Measurements from ENCODE around the gene RRP12.

RRP12 gene

DNA sequence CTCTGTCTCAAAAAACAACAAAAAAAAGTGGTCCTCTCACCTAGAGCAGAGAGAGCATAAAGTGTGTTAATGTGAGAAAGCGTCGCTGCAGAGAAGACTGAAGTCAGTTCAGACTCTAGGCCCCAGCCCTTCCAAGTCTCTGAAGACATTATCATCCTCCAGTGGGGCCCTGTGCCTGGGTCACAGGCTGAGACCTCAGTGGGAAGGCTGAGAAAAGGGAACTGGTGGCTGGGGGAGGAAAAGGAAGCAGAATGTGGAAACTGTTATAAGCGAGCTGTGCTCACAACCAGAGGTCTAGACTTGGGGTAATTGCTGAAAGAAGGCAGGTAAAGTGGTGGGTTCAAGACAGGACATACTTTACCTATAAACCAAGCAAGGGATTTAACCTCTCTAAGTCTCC is 4.9 kb upstream of the RRP12 start:
- DNase-seq, result no peak

DNA sequence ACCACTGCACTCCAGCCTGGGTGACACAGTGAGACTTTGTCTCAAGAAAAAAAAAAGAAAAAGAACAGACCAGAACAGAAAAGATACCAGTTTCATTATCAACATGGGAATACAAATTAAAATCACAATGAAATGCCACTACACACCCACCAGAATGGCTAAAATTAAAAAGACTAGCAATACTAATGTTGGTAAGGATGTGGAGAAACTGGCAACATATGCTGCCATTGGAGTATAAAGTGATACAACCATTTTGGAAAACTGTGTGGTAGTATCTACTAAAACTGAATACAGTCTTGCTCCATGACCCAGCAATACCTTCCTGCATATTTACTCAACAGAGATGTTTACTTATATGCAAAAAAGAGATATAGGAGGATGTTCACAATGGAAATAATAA is 2.9 kb upstream of the RRP12 start:
- no peak for DNase-seq

DNA sequence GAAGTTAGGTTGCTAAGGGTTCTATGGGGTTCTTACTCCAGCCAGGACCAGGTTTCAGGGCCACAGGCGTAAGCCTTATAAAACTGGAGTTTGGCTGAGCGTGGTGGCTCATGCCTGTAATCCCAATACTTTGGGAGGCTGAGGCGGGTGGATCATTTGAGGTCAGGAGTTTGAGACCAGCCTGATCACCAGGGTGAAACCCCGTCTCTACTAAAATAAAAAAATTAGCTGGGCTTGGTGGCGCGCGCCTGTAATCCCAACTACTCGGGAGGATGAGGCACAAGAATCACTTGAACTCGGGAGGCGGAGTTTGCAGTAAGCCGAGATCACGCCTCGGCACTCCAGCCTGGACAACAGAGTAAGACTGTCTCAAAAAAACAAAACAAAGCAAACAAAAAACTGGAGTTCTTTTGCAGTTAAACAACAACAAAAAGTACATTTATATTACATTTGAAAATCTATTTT is 347 bp upstream of the RRP12 start:
- no peak for DNase-seq

DNA sequence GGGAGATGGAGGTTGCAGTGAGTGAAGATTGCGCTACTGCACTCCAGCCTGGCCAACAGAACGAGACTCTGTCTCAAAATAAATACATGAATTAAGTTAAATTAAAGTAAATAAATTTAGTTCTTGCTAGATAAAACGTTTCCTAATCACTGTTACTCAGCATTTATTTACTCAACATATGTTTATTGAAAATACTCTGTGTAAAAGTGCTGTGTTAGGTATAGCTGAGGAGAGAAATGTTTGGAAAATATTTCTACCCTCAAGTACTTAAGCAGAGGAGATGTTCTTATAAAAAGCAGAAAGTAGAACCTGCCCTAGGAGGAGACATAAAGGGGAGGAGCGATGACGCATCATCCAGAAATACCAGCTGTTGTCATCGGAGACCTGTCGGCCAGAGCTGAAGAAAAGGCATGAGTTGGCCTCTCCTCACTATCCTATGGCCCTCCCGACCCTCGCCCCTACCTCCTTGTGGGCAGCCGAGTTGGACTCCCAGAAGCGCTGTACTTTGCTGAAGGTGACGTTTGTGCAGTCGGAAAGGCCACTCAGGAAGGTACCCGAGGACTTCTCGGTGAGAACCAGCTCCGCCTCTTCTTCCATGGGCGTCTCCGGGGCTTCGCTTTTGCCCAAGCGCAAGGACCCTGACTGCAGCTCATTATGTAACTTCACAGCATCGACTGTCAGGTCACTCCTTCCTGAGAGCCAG is 1.1 kb downstream of the RRP12 start:
- no peak for DNase-seq

DNA sequence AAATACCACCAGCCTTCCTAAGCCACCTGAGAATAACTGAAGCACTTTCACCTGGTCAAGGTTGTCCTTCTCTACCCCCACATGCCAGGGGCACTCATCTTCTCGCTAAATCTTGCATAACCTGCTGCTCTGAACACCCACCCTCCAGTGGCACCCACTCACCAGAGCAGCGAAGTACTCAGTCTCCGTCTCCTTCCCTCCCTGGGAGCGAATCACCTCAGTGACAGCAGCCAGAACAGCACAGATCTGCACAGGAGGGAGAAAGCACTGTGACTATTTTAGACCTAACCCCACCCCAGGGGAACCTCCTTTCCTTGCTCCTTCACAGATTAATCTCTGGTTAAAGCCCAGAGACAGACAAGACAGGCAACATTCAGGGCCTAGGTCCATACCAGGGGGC is 5.1 kb downstream of the RRP12 start:
- DNase-seq, result no peak

DNA sequence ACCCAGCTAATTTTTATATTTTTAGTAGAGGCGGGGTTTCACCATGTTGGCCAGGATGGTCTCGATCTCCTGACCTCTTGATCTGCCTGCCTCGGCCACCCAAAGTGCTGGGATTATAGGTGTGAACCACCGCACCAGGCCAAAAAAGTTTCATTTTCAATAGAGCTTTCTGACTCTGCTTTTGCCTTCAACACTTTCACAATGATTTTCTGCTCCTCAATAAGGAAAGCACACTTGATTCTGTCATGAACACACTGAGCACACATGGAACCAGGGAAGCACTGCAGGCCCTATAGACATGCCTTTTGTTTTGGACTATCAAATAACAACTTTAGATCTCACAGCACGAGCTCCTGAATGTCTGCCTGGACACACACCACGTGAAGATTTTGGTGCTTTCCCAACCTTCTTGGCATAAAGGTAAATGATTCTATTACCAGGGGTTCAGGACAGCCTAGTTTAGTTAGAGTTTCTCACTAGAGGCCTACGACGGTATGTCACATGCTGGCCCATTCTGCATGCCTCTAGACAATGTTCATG is 8.0 kb downstream of the RRP12 start:
- no peak for DNase-seq

DNA sequence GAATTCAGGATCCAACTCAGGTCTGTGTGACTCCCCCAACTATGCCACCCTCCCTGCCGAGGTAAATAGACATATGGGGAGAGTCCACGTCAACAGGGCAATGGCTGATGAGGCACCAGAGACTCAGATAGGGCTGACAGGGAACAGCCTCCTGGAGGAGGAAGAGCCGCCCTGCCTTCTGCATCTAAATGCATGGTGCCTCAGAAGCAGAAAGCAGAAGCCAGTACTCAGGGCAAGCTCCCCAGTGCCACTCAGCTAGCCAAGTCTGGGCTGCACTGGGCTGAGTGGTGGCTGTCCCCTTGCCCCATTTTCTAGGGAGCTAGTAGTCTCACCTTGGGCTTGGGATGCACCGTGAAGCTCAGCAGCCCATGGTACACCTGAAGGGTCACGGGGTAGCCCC is 11.0 kb downstream of the RRP12 start:
- no peak for DNase-seq

DNA sequence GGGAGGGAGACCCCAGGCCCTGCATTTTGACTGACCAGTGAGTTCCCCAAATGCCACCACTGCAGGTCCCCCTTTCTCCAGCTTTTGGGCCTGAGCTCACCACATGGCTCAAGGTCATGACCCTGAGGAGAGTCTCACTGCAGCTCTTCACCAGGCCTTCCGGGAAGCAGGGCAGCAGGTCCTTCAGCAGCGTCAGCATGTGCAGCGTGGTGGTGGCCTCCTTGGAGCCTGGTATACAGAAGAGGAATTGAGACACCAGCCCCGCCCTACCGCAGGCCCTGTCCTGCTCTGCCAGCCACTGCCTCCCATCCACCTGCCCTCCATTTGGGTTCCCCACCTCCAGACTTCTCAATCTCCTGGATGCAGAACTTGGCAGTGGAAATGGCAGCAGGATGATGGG is 13.0 kb downstream of the RRP12 start:
- DNase-seq, result no peak

DNA sequence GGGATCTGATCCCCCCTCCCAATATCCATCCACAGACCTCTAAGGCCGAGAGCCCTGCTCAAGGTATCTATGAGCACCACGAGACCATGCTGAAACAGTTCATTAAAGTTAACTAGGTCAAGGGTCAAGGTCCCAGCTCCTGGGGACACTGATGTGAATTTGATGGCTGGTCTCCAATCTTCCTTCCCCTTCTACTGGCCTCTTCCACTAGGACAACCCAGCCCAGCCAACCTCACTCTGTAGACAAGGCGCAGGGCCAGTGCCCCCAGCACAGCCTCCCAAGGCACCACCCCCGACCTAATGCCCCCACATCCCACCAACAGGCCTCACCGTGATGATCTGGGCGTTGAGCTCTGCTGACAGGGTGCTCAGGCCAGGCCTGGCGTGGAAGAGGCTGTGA is 15.6 kb downstream of the RRP12 start:
- DNase-seq, result no peak

DNA sequence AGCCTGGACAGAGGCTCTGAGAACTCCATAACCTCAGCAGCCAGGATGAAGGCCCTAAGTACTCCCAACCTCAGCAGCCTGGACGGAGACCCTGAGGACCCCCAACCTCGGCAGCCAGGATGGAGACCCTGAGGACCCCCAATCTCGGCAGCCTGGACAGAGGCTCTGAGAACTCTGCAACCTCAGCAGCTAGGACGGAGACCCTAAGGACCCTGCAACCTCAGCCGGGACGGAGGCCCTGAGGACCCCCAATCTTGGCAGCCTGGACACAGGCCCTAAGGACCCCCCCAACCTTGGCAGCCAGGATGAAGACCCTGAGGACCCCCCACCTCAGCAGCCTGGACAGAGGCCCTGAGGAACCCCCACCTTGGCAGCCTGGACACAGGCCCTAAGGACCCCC is 16.5 kb downstream of the RRP12 start:
- no peak for DNase-seq

DNA sequence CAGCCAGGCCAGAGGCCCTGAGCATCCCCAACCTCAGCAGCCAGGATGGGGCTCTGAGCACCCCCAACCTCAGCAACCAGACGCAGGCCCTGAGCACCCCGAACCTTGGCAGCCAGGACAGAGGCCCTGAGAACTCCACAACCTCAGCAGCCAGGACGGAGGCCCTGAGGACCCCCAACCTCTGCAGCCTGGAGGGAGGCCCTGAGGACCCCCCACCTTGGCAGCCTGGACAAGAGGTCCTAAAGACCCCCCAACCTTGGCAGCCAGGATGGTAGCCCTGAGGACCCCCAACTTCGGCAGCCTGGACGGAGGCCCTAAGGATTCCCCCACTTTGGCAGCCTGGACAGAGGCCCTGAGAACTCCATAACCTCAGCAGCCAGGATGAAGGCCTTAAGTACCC is 17.0 kb downstream of the RRP12 start:
- DNase-seq, result no peak

DNA sequence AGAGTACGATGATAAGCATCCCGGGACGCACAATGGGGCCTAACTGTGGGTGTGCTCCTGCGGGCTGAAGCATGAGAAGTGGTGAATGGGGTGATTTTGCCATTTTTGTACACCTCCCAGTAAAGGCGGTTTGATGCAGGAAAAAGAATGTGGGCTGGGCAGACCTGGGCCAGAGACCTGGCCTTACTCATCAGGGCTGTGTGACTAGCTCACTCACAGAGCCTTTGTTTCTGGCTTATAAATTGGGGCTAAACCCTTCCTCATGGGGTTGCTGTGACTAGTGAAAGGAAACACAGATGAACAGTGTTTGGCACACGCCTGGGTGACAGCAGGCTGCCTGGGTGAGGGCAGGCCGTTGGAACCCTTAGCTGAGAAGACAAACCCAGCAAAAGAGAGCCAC is 18.0 kb downstream of the RRP12 start:
- no peak for DNase-seq

DNA sequence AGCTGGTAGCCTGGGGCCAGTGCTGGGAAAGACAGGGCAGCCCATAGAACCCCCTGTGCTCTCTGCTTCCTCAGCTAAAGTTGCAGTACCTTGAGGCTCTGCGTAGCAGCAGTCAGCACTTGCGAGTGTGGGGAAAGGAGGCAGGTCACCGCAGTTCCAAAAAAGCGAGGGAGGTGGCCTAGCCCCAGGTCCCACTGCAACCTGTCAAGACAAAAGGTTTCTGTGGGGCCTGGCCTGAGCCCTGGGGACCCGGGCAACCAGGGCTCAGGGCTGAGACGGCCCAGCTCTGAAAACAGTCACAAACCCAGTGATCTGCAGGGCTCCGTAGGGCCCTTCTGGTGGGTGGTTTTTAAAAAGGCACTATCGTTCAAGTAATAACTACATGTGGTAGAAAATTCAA is 19.5 kb downstream of the RRP12 start:
- DNase-seq, result no peak

DNA sequence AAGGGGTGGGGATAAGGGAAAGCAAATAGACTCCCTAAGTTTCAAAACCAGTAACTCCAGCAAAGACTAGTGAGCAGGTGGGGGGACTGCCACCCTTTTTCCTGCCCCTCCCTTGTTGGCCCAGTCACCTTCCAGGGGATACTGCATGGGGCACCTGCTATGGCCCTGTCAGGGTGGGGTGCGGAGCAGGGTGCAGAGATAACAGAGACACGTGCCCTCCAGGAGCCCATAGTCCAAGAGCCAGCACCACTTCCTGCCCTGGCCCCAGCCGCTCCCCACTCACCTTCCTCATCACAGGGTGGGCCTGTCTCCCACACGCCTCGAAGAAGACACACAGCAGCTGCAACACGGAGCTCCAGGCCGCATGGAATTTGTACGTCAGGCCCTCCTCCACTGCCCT is 20.6 kb downstream of the RRP12 start:
- no peak for DNase-seq

DNA sequence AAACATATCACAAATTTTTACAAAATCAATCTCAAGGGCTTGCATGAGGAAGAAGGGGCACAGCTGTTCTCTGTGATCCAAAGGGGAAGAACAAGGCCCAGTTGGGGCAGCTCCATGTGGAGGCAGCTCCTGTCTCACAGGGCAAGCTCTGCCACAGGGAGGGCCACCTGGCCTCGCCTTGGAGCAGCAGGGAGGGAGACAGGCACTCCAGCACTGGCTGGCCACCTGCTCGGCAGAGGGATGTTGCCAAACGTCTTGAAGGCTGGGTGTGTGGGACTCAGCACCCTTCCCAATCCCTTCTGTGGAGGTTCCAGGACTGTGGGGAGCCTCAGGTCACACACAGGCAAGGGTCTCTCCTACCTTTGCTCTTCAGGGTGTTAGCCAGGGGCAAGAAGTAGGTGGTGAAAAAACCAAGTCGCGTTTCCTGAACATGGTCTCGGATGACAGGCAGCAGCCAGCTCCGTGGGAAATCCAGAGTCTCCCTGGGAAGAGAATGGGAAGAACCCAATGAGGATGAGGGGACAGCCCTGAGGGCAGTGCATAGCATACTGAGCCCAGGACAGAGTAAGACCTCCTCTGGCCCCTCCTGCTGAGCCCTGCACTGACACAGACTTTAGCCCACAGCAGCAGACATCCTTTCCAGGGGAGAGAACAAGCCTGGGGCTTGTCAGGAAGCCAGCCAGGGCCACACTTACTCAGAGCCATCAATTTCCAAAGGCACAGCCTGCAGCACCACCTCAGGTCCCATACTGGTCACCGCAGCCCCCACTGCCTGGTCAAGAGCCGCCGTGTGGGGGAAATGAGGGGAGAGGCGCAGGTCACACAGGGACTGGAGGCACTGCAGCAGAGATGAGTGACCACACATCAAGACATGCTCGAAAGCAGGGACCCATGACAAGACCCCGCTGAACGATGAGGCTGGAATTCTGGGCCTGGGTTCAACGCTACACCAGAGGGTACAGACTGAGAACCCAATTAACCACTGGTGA is 21.9 kb downstream of the RRP12 start:
- DNase-seq, result no peak

DNA sequence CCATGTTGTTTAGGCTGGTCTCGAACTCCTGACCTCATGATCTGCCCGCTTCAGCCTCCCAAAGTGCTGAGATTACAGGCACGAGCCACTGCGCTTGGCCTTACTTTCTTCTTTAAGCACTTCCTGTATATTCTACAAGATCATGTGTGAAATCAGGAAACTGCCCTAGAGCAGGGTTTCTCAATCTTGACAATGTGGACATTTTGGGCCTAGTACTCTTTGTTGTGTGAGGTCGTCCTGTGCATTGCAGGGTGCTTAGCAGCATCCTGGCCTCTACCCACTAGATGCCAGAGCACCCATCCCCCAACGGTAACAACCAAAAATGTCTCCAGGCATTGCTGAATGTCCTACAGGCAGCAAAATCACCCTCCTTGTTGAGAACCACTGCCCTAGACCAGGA is 24.7 kb downstream of the RRP12 start:
- no peak for DNase-seq

DNA sequence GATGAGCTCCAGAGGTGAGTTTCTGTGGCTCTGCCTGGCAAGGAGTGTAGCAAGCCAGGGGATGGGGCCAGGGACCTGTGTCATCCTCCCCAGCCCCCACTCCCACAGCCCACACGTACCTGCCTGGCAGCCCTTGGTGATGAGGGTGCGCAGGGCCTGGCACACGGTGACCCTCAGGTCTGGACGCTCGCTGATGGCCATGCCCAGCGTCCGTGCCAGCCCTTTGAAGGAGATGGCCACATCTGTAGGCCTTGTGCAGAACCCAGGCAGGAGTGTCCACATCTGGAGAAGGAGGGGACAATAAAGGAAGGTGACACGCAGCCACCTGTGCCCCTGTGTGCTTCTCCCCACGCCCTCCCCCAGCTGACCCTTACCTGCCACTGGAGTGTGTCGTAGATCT is 27.7 kb downstream of the RRP12 start:
- DNase-seq, result no peak

DNA sequence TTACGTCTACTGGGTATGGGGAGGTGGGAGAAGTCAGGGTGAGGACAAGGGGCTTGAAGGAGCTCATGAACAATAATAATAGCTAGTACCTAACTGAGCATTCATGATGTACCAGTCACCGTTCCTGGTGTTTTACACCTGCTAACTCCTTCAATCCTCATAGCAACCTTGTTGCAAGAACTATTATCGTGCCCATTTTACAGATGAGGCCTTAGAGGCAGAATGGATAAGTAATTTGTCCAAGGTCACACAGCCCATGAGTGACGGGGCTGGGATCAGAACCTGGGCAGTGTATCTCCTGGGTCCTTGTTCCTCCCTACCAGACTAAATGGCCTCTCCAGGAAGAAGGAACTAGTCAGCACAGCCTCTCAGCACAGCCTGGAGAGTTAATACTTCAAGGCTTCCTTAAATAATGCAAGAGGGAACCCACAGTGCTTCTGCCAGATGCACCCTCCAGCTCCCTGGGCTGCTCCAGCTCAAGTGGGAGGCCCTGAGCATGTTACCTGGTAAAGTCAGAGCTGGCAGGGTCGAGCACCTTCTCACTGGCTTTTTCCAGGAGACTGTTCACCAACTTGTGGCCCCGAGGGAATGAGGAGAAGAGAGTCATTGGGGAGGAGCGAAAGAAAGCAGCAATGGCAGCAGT is 28.8 kb downstream of the RRP12 start:
- DNase-seq, result no peak

DNA sequence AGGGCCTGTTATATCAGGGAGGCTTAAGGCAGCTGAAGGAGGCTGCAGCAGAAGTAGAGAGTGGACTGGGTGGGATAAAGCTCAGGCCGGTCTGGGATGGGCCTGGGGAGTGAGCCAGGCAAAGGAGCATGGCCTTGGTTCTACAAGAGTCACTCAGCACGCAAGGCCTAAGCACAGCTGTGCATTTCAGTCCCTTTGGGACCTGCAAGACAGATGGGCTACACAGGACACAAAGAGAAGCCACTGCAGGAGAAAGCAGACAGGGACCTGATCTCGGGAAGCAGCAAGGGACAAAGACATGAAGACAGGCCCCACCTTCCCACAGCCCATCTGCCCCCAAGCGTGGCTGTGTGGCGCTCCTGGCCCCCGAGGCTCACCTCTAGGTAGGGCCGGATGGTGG is 29.4 kb downstream of the RRP12 start:
- DNase-seq, result no peak

DNA sequence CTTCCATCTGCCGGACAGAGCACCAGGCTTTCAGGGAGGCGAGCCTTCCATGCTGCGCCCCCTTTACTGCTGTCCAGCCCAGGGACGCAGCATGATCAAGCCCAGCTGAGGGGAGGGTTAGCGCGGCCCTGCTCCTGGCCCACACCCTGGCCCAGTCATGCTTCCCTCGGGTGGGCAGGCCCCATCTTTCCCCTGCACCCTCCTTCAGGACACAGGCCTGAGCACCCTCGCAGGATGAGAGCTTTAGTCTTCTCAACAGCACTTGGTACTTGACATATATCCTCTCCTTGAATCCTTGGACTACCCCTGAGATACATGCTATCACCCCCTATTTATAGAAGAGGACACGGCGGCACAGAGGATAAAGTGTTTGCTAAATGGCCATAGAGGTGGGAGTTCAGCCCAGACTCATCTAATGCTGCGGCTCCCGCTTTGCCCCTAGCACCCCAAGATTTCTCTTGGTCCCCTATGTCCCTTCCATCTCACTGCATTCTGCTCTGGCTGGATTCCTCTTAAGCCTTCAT is 34.0 kb downstream of the RRP12 start:
- DNase-seq, result no peak

DNA sequence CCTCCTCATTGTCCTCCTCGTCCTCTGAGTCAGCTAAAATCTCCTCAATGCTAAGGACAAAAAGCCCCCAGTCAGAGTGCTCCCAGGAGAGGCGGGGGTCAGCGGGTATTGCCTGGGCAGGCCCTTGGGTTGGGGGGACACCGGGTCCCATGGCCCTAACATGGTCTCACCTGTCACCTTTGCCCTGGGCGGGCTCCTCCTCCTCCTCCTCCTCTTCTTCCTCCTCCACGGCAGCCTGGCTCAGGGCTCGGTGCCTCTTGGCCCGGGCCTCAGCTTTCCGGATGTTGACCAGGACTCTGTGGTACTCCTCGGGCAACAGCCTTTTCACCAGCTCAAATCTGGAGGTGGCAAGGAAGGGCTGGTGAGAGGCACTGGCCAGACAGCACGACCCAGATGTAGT is 34.6 kb downstream of the RRP12 start:
- no peak for DNase-seq

DNA sequence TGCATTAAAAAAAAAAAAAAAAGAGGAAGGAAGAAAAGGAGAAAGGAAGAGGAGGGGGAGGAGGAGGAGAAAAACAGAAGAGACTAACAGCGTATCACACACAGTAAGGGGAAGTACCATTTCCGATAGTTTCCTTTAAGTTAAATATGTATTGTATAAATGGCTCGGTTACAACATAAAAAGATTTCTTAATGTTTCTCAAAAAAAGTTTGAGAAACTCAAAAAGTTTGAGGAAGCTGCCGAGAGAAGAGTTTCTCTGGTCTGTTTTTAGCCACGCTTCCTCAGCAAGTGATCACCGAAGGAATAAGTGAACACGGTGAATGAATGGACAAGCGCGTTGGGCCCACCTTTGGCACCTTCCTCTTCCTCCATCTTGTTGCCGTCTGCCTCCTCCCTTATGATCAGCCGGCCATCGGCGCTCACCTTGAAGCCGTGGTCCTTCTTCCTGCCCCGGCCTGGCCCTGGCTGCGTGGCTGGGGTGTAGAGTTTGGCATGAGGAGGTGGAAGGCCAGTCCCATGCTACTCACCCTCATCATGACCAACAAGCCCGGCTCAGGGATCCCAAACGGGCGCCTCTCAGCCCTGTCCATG is 35.3 kb downstream of the RRP12 start:
- DNase-seq, result no peak

DNA sequence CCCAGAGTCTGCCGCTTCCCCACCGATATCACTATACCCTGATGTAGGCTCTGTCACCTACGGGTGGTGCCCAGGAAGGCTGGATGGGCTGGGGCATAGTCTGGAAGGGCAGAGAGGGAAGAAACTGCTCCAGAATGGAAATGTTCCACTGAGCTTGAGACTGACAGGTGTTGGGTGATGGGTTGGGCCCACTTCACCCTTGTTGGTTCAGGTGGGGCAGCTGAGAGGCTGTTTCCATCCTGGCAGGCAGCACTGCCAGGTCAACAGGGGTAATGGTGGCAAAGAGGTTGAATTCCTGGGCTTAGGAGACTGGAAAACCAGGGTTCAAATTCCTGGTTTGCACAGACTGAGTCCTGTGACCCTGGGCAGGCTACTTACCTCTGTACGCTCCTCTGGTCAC is 38.1 kb downstream of the RRP12 start:
- no peak for DNase-seq
